WI38 (cell line): ENCODE data around the gene PIP4K2A.
"Not testable (repeated sequence)": the region's sequence is repeated elsewhere in the genome, so short reads cannot be mapped to it uniquely, and the experiment has no call there.

ENCODE experiments used
- H3K4me3 ChIP-seq: 2 replicates; pipeline ENCODE4 v1.5.1; 2011; ENCODE audit warnings: low read depth, mild to moderate bottlenecking, control low read depth, low read length
- TF ChIP-seq, protein P1 (sequence below): IDR thresholded peaks from 2 replicates; pipeline ENCODE4 v1.5.1; 2012; ENCODE audit warnings: low read depth, mild to moderate bottlenecking, control low read depth, low read length

The PIP4K2A gene

GRCh38 chr10:22693371-22693784, 21.0 kb downstream of the PIP4K2A start:
- 0 out of 2 replicates have a peak overlapping the region, but pooled peaks have one; percentile 2 for H3K4me3 ChIP-seq
- TF ChIP-seq, protein P1, sequence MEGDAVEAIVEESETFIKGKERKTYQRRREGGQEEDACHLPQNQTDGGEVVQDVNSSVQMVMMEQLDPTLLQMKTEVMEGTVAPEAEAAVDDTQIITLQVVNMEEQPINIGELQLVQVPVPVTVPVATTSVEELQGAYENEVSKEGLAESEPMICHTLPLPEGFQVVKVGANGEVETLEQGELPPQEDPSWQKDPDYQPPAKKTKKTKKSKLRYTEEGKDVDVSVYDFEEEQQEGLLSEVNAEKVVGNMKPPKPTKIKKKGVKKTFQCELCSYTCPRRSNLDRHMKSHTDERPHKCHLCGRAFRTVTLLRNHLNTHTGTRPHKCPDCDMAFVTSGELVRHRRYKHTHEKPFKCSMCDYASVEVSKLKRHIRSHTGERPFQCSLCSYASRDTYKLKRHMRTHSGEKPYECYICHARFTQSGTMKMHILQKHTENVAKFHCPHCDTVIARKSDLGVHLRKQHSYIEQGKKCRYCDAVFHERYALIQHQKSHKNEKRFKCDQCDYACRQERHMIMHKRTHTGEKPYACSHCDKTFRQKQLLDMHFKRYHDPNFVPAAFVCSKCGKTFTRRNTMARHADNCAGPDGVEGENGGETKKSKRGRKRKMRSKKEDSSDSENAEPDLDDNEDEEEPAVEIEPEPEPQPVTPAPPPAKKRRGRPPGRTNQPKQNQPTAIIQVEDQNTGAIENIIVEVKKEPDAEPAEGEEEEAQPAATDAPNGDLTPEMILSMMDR = no peak

GRCh38 chr10:22692119-22692518, 22.3 kb downstream of the PIP4K2A start:
- H3K4me3 ChIP-seq = not testable (repeated sequence)

DNA sequence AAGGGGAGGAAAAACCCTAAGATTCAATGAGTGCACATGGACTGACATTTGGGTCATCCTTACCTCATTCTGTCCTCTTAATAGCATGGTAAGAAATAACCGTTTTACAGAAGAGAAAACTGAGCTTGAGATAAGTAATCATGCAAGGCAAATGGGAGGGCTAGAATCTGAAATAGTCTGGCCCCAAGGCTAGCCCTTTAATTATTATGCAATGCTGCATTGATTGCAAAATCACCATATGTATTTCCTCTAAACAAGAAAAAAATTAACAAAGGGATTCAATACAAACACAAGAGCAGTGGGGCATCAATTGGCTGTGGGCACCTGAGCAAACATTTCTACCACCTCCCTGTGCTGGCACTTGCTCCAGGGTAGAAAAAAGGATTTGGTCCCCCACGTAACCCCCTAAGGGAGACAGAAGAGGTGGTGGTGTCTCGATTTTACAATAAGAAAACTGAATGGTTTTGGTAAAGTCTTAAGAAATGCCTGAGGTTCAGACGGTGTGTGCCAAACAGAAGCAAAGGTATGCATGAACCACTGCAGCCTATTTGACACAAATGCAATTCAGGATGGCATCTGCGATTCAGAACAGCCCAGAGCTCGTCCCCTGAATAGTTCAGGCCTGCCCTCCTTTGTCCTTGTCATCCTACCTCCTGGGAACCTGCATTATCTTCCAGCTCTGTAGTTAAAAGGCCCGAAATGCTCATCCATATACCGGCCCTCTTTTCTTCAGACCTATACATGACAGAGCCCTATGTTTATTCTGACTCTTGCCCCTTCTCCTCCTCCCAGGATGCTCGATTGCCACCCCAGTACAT, 23.6 kb downstream of the PIP4K2A start:
- TF ChIP-seq, protein P1 = no peak
- H3K4me3 ChIP-seq = no peak overlapping the region

DNA sequence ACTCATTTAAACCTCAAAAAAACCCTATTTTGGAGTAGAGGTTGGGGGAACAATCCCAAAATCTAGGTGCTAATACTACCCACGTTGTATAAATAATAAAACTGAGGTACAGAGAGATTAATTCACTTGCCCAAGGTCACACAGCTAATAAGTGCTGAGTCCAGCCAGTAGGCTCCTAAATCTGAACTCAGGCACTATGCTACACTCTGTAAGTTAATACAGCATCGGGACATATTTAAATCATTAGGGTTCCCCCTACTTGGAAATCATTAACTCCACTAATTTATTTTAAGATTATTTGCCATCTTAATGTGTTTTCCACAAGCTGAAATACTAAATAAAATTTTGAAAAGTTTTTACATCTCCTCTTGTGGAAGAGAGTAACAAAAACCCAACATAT, 24.2 kb downstream of the PIP4K2A start:
- H3K4me3 ChIP-seq = no peak overlapping the region
- TF ChIP-seq, protein P1 = no peak

GRCh38 chr10:22686347-22686746, 28.0 kb downstream of the PIP4K2A start:
- no peak overlapping the region for H3K4me3 ChIP-seq
- TF ChIP-seq, protein P1 = no peak

DNA sequence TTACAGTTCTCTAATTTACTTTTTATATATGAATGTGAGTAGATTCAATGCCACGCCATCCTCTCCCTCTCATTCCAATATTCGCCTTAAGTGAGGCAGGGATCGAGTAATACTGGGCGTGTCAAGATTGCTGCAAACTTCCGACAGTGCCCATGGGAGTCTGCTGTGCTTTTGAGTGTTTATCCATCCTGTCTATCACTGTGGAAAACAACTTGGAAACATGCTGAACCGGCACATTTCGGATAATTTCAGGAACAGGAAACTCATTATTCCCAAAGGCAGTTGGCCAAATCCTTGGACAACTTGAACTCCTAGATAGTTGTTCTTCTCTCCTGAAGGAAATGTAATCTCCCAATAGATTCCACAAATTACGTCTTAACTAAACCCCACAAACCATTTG, 28.5 kb downstream of the PIP4K2A start:
- TF ChIP-seq, protein P1 = no peak
- no peak overlapping the region for H3K4me3 ChIP-seq

DNA sequence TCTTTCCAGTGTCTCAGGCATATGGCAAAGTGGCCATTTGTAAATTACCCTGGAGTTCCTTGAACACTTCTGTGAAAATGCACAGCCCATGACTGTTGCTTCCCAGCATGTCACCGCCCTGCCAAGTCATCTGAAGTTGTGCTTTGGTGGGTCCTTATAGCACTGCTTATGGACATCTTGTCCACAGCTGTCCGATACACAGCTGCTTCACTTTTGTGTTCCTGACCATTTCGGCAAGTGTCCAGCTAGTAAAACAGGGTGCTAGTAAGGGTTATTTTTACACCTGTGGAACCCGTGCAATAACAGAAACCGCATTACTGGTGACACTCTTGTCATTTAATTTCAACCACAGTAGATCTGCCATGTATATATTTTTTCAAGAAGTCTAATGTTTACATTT, 29.7 kb downstream of the PIP4K2A start:
- H3K4me3 ChIP-seq = no peak overlapping the region
- TF ChIP-seq, protein P1 = no peak

DNA sequence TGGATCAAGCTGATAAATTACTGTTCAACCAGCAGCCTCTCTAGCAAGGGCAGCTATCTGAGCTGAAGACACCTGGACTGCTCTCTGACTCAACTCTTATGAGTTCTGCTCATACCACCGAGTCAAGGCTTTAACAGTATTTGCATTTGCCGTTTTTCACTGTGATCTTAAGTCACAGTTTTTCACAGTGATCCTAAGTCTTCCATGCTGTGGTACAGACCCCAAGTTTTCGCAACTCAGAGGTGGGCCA, 31.3 kb downstream of the PIP4K2A start:
- no peak overlapping the region for H3K4me3 ChIP-seq
- TF ChIP-seq, protein P1 = no peak
